ENCODE measurements around the gene CTXND2.
A peak's percentile ranks its signal among the peaks of the same experiment; 100 is the strongest.
"Not testable (repeated sequence)": the region's sequence is repeated elsewhere in the genome, so short reads cannot be mapped to it uniquely, and the experiment has no call there.

CTXND2 gene

GRCh38 chr1:150887018-150887417, at the start of gene CTXND2:
CTXND2 (plus strand) TSS chr1:150887136; CDS start chr1:150912315, 25,179 bp downstream.
- DNase-seq (ENCODE audit: low spot score) = no peak

GRCh38 chr1:150840850-150841249, 46.1 kb upstream of the CTXND2 start:
- DNase-seq (ENCODE audit: low spot score) = not testable (repeated sequence)

DNA sequence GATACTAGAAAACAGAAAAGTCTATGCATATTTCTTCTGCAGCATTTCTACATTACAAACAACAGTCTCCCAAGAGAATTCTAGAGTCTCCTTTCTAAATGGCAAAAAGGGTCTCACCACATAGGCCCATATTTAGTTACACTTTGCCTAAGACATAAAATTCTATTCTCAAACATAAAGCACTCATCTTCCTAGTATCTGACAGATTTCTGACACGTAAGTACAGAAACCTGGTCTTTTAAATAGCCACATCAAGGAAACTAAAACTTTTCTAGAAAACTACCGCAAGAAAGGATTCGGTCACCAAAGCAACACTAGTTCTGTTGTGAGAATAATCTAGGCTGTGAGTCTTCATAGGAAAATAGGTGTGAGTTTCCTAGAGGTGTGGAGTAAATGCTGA, 45.3 kb upstream of the CTXND2 start:
- DNase-seq (ENCODE audit: low spot score) = no peak

DNA sequence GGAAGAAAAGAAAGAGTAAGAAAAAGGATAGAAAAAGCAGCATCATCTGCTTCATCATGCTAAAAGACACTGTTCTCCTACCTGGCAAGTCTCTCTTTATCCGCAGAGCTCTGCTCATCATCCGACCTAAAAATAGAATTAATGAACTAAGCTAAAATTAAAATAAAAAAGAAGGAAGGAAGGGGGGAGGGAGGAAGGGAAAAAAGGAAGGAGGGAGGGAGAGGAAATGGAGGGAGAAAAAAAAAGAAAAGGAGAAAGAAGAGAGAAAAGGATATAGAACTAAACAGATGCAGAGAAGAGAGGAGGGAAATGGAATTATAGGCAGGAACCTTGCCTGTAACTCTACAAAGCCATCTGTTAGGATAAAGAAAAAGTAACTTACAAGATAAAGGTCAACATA, 44.6 kb upstream of the CTXND2 start:
- no peak for DNase-seq (ENCODE audit: low spot score)

- no peak for DNase-seq (ENCODE audit: low spot score)
Observed at GRCh38 chr1:150842964-150843363, 44.0 kb upstream of the CTXND2 start.

- DNase-seq (ENCODE audit: low spot score) = no peak
Observed at GRCh38 chr1:150843474-150843873, 43.5 kb upstream of the CTXND2 start.

DNA sequence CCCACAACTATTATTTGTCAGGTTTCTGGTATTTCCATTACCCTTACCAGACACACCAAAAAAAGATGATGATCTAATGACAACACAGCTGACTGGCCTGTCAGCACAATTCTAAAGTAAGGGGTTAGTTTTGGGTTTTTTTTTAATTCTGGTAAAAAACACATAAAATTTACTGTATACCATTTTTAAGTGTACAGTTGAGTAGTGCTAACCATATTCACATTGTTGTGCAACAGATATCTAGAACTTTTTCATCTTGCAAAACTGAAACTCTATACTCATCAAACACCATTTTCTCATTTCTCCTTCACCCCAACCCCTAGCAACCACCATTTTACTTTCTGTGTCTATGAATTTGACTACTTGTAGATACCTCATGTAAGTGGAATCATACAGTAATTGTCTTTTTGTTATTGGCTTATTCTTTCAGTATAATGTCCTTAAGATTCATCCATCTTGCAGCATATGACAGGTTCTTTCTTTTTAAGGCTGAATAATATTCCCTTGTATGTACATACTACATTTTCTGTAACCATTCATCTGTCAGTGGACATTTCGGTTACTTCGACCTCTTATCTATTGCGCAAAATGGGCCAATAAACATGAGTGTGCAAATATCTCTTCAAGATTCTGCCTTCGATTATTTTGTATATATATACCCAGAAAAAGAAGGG, 40.3 kb upstream of the CTXND2 start:
- DNase-seq (ENCODE audit: low spot score) = no peak

DNA sequence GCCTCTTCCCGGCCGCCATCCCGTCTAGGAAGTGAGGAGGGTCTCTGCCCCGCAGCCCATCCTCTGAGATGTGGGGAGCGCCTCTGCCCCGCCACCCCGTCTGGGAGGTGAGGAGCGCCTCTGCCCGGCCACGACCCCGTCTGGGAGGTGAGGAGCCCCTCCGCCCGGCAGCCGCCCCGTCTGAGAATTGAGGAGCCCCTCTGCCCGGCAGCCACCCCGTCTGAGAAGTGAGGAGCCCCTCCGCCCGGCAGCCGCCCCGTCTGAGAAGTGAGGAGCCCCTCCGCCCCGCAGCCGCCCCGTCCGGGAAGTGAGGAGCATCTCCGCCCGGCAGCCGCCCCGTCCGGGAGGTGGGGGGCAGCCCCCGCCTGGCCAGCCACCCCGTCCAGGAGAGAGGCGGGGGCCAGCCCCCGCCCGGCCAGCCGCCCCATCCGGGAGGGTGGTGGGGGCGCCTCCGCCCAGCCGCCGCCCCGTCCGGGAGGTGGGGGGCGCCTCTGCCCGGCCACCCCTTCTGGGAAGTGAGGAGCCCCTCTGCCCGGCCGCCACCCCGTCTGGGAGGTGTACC, 36.1 kb upstream of the CTXND2 start:
- not testable (repeated sequence) for DNase-seq (ENCODE audit: low spot score)

GRCh38 chr1:150852734-150853133, 34.2 kb upstream of the CTXND2 start:
- not testable (repeated sequence) for DNase-seq (ENCODE audit: low spot score)

DNA sequence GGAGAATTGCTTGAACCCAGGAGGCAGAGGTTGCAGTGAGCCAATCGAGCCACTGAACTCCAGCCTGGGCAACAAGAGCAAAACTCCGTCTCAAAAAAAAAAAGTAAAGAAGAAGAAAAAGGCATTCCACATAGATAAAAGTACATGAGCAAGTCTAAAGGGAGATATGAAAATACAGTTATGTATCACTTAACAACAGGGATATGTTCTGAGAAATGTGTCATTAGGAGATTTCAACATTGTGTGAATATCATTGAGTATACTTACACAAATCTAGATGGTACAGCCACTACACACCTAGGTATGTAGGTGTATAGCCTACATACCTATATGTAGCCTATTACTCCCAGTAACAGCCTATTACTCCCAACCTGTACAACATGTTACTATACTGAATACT, 23.2 kb upstream of the CTXND2 start:
- no peak for DNase-seq (ENCODE audit: low spot score)

GRCh38 chr1:150864200-150864599, 22.7 kb upstream of the CTXND2 start:
- not testable (repeated sequence) for DNase-seq (ENCODE audit: low spot score)

GRCh38 chr1:150869683-150870082, 17.3 kb upstream of the CTXND2 start:
- DNase-seq (ENCODE audit: low spot score) = no peak

- DNase-seq (ENCODE audit: low spot score) = no peak
Observed at GRCh38 chr1:150872572-150872971, 14.4 kb upstream of the CTXND2 start.

DNA sequence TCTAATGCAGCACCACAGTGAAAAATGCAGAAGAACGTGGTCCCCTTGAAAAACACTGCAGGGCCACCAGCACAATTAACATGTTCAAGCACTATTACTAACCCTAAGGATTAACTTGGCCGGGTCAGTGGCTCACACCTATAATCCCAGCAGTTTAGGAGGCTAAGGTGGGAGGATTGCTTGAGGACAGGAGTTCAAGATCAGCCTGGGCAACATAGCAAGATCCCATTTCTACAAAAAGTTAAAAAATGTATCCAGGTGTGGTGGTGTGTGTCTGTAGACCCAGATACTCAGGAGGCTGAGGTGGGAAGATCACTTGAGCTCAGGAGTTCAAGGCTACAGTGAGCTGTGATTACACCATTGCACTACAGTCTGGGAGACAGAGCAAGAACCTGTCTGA, 13.4 kb upstream of the CTXND2 start:
- DNase-seq (ENCODE audit: low spot score) = no peak

- DNase-seq (ENCODE audit: low spot score) = no peak
Observed at GRCh38 chr1:150874455-150875196, 12.3 kb upstream of the CTXND2 start.

GRCh38 chr1:150875197-150876118, 11.5 kb upstream of the CTXND2 start:
- peak; percentile 32 for DNase-seq (ENCODE audit: low spot score)

GRCh38 chr1:150876119-150876454, 10.8 kb upstream of the CTXND2 start:
- DNase-seq (ENCODE audit: low spot score) = peak; percentile 44

DNA sequence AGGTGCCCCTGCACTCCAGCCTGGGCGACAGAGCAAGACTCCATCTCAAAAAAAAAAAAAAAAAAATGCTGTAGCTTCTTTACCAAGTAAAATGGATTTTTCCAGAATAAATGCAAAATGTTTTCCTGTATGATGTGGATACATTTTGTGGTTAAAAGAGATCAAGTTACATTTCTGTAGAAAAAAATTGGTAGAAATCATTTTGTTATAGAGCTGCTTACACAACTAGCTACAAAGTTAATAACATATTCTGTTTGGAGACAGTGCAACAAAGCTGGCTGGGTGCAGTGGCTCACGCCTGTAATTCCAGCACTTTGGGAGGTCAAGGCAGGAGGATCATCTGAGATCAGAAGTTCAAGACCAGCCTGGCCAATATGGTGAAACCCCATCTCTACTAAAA, 8.0 kb upstream of the CTXND2 start:
- DNase-seq (ENCODE audit: low spot score) = not testable (repeated sequence)

- no peak for DNase-seq (ENCODE audit: low spot score)
Observed at GRCh38 chr1:150881331-150882070, 5.4 kb upstream of the CTXND2 start.

DNA sequence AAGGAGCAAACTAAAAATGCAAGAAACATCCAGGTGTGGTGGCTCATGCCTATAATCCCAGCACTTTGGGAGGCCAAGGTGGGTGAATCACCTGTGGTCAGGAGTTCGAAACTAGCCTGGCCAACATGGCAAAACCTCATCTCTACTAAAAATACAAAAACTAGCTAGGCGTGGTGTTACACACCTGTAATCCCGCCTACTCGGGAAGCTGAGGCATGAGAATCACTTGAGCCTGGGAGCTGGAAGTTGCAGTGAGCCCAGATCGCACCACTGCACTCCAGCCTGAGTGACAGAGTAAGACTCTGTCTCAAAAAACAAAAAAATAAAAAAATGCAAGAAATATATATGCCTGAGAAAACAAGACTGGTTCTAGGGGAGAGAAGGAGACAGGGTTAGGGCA, 3.8 kb upstream of the CTXND2 start:
- not testable (repeated sequence) for DNase-seq (ENCODE audit: low spot score)

DNA sequence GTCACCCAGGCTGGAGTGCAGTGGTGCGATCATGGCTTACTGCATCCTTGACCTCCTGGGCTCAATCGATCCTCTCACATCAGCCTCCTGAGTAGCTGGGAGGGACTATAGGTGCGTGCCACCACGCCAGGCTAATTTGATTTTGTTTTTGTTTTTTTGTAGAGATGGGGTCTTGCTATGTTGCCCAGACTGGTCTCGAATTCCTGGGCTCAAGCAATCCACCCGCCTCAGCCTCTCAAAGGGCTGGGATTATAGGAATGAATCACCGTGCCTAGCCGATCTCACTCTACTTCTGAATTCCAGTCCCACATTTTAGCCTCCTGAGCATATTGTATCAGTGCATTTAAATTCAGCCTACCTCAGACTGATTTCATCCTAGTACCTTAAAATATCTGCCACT, 1.8 kb downstream of the CTXND2 start:
- no peak for DNase-seq (ENCODE audit: low spot score)

DNA sequence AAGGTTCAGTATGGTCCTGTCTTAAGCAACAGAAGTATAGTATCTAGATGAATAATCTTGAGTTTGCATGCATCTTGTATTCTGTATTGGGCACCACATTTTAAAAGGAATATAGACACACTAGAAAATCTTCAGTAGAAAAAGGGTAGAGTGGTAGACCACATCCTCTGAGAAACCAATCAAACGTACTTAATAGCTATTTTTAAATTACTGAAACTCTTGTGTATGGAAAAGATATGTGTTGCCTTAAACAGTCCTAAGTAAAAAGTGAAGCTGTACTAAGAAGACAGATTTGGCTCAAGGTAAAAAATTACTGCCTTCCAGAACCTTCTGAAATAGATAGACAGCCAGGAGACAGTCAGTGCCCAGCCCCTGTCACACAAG, 3.1 kb downstream of the CTXND2 start:
- DNase-seq (ENCODE audit: low spot score) = no peak

All from HuH-7 (cell line).